GM19023 (cell line): ENCODE measurements around the gene MON2.
"Not testable (repeated sequence)": the region's sequence is repeated elsewhere in the genome, so short reads cannot be mapped to it uniquely, and the experiment has no call there.

Source experiments
- ATAC-seq: cut with Tn5 transposase; IDR thresholded peaks from one replicate; pipeline ENCODE4 v1.9.1; 2021; ENCODE audit warnings: mild to moderate bottlenecking, moderate library complexity; ENCODE audit not compliant: unreplicated experiment

Gene MON2, protein sequence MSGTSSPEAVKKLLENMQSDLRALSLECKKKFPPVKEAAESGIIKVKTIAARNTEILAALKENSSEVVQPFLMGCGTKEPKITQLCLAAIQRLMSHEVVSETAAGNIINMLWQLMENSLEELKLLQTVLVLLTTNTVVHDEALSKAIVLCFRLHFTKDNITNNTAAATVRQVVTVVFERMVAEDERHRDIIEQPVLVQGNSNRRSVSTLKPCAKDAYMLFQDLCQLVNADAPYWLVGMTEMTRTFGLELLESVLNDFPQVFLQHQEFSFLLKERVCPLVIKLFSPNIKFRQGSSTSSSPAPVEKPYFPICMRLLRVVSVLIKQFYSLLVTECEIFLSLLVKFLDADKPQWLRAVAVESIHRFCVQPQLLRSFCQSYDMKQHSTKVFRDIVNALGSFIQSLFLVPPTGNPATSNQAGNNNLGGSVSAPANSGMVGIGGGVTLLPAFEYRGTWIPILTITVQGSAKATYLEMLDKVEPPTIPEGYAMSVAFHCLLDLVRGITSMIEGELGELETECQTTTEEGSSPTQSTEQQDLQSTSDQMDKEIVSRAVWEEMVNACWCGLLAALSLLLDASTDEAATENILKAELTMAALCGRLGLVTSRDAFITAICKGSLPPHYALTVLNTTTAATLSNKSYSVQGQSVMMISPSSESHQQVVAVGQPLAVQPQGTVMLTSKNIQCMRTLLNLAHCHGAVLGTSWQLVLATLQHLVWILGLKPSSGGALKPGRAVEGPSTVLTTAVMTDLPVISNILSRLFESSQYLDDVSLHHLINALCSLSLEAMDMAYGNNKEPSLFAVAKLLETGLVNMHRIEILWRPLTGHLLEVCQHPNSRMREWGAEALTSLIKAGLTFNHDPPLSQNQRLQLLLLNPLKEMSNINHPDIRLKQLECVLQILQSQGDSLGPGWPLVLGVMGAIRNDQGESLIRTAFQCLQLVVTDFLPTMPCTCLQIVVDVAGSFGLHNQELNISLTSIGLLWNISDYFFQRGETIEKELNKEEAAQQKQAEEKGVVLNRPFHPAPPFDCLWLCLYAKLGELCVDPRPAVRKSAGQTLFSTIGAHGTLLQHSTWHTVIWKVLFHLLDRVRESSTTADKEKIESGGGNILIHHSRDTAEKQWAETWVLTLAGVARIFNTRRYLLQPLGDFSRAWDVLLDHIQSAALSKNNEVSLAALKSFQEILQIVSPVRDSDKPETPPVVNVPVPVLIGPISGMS (N-terminal part only)

DNA sequence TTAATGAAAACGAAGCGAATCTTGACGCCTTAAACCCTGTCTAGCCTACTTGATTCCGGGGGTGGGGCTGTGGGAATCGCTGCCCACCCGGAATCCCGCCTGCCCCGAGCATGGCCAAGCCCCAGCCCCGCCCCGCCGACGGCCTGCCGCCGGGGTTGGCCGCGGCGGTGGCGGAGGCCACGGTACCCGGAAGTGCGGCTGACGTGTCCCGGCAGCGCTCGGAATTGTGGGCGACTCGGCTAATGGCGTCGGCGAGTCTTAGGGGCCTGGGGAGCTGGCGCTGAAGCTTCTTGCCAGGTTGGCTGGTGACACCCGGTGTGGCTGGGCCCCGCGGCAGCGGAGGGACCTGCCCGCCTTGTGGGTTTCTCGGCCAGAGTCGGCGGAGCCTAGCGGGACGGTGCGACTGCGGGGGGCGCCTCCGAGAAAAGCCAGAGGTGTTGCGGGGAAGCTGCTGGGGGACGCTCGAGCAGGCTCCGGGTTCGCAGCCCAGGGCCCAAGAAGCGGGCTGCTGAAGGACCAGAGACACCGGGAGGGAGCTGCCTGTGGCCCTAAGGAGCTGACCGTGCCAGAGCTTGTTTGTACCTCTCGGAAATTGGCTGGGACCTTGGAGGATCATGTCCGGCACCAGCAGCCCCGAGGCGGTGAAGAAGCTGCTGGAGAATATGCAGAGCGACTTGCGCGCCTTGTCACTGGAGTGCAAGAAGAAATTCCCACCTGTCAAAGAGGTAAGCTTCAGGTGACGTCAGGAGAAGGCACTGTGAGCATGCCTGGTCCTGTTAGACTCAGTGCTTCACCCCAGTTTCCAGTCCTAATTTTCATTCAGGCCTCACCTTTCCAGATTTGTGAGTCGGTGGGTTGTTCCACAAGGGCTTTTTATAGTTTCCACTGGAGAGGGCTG, at the start of gene MON2:
MON2 (plus strand) TSS at position 233 of the 898 bp plus-strand sequence; CDS start at position 615, 382 bp downstream.
- peak; percentile 99 for ATAC-seq

DNA sequence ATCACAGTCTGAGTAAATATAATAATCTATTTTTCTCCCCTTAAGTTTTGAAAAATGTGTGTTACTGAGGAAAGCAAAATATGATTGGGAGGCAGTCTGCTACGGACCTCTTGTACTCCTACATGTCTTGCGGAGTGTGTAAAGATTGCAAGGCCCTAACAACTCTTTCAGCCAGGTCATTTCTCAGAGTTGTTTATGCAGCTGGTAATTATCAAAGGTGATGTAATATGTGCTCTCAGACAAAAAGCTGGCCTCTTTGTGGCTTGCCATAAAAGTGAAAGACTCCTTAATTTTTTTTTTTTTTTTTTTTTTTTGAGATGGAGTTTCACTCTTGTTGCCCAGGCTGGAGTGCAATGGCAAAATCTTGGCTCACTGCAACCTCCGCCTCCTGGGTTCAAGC, 40.5 kb upstream of the MON2 start:
- ATAC-seq, result no peak

DNA sequence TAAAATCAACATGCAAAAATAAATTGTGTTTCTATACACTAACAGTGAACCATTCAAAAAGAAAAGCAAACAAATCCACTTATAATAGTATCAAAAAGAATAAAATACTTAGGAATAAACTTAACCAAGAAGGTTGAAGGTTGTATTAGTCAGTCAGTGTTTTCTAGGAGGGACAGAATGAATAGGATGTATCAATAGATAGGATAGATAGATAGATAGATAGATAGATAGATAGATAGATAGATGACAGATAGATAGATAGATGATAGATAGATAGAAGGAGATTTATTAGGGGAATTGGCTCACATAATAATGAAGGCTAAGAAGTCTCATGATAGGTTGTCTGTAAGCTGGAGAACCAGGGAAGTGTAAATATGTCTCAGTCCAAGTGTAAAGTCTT, 37.2 kb upstream of the MON2 start:
- no peak for ATAC-seq

DNA sequence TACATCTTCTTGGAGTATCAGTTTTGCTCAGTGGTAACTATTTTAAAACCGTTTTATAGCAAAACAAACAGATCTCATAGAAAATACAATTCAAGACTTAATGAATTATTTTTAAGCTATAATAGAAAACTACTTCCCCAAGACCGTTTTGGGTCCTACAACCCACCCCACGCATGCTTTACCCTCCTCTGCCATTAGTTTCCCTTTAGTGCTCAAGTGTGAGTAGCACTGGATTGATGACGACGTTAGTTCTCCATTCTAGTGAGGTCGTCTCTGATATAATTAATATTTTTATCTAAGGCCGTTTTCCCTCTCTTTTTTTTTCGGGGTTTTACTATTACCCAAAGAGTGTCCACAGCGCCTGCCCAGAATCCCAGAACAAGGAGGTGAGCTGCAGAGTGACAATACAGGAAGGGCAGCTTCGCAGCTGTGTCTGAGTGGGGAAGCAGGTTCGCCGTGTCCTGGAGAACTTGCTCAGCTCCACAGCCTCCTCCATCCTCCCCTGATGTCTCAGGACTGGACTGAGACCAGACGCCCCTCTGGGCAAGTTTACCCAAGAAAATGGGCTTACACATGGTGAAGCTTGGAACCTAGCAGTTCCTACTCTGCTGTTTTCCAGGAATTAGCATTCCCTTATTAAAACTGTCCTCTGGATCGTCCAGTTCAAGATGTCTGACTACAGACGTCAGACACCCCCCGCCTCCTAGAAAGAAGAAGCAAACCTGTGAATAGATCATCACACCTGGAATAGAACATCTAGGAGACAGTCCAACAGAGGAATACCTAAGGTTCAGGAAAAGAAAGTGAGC, 31.9 kb upstream of the MON2 start:
- ATAC-seq, result no peak

- ATAC-seq, result peak; percentile 77
Observed at GRCh38 chr12:62435303-62436163, 31.1 kb upstream of the MON2 start.

GRCh38 chr12:62436164-62436503, 30.5 kb upstream of the MON2 start:
- ATAC-seq, result no peak

DNA sequence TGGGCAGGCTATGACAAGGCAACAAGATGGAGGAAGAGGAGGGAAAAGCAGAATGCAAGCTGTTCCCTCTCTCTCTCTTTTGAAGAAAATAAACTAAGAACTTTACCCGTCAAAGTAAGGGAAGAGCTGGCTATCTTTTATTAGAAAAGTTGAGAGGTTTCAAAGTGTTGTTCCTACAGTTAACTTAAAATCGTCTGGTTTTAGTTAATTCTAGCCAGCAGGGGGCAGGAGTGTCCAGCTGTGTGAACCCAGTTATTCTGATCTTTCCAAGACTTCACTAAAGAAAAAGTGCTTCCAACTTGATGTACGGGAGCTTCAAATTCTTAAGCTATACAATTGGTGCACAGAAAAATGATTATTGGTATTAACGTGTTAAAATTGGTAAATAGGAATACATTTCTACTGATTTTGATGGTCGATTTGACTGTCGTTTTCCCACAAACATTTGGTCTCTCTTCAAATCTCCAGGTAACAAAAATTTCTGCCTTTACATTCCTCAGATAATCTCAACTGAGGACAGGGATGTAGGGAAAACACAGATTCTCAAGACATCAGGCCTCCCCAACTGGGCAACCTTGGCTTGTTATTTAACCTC, 28.4 kb upstream of the MON2 start:
- no peak for ATAC-seq

DNA sequence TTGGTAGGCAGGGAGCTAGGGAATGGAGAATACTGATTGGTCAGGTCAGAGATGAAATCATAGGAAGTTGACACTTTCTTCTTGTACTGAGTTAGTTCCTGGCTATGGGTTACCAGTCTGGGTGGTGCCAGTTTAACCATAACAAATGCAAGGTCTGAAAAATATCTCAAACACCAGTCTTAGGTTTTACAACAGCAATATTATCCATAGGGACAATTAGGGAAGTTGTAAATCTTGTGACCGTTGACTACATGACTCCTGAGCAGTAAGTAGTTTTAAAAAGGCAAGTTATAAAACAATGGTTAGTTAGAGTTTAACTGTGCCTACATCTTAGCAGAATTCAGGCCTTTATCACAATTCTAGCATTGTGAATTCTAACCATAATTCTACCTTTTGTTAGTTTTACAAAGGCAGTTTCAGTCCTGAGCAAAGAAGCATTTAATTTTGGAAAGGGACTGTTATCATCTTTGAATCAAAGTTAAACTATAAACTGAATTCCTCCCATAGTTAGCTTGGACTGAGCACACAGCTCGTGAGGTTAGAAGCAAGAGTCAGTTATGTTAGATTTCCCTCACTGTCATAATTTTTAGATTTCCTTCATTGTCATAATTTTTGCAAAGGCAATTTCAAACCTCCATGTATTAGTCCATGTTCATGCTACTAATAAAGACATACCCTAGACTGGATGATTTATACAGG, 19.7 kb upstream of the MON2 start:
- ATAC-seq, result no peak

DNA sequence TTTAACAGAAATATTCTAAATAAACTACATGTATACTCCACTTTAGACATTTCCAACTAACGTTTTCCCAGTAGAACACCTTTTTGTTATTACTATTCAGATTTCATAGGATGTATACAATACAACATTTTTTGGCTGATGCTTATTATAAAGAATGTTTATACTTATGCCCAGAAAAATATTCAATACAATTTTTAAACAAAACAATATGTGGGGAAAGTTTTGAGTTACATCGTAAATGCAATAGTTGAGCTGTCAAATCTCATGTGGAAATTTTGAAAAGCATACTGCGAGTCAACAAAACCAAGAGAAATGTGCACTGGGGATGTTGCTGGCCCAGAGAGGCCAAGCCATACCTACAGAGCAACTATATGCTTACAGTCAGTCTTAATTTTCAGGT, 18.2 kb upstream of the MON2 start:
- ATAC-seq, result no peak

DNA sequence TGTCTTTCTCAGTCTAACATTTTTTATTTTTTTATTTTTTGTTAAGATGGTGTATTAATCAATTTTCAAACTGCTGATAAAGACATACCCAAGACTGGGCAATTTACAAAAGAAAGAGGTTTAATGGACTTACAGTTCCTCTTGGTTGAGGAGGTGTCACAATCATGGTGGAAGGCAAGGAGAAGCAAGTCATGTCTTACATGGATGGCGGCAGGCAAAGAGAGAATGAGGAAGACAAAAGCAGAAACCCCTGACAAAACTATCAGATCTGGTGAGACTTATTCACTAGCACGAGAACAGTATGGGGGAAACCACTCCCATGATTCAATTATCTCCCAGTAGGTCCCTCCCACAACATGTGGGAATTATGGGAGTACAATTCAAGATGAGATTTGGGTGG, 11.2 kb upstream of the MON2 start:
- ATAC-seq, result not testable (repeated sequence)

GRCh38 chr12:62458626-62459025, 8.0 kb upstream of the MON2 start:
- ATAC-seq, result no peak

GRCh38 chr12:62459976-62460375, 6.7 kb upstream of the MON2 start:
- no peak for ATAC-seq

DNA sequence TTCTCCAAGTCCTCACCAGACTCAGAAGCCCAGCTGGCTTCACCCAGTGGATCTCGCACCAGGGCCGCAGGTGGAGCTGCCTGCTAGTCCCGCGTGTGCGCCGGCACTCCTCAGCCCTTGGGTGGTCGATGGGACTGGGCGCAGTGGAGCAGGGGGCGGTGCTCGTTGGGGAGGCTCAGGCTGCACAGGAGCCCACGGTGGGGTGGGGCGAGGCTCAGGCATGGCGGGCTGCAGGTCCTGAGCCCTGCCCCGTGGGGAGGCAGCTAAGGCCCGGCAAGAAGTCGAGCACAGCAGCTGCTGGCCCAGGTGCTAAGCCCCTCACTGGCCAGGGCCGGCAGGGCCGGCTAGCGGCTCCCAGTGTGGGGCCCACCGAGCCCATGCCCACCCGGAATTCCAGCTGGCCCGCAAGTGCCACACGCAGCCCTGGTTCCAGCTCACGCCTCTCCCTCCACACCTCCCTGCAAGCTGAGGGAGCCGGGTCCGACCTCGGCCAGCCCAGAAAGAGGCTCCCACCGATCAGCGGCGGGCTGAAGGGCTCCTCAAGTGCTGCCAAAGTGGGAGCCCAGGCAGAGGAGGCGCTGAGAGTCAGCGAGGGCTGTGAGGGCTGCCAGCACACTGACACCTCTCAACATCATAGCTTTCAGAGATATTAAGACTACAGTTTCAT, 5.3 kb upstream of the MON2 start:
- ATAC-seq, result not testable (repeated sequence)

GRCh38 chr12:62463252-62463651, 3.4 kb upstream of the MON2 start:
- ATAC-seq, result not testable (repeated sequence)

GRCh38 chr12:62466018-62466593, 520 bp upstream of the MON2 start:
- ATAC-seq, result peak; percentile 29

DNA sequence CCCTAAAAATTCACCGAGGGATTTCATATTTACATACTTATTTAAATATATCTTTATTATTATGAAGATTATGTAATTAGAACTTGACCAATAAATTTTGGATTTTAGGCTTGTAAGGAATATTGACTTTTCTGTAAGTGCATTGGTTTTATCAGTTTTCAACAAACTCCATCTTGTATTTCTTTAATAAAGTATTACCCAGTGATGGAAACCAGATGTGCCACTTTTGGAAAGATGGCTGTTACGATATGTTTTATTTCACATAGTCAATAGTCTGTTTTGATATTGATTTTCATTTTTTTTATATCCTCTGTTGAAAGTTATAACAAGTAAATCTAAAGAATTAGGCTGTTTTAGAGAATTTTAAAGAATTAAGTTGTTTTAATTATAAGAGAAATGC, 1.8 kb downstream of the MON2 start:
- no peak for ATAC-seq

GRCh38 chr12:62468935-62469334, 2.3 kb downstream of the MON2 start:
- no peak for ATAC-seq
